ENCODE data around the gene SLC13A2. TPM values are rescaled to one million over a fixed set of nuclear protein-coding genes. Genes with fewer than 3 reads are reported as not detected.
A peak's percentile ranks its signal among the peaks of the same experiment; 100 is the strongest.

Gene SLC13A2
- total and polyA plus RNA-seq, 7 donors: 0.21 TPM; not detected in 6

DNA sequence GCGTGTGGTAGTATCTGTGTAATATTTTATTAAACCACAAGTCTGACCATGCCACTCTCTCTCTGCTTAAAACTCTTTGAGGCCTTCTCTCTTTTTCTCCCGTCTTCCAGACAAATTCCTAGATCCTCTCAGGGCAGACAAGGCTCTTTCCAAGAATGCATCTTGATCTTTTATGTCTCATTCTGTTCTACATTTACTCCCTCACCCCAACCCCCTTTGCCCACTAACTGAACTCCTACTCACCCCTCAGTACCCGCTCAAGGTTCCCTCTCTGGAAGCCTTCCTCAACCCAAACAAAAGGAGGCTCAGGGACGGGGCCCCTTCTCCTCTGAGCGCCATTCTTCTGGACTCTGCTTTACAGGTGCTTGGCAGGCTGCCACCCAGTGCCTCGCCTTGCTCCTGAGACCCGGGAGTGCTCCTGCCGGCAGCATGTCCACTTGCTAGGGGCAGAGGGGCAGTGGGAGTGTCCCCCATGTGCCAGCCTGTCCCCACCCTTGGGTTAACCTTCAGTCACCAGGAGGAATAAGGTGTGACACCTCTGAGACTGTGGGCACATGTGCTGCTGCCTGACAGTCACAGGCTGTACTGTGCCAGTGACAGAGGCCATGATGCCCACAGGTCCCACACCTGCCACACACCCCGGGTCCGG is 9.2 kb downstream of the SLC13A2 start:
- TF ChIP-seq, protein P1, sequence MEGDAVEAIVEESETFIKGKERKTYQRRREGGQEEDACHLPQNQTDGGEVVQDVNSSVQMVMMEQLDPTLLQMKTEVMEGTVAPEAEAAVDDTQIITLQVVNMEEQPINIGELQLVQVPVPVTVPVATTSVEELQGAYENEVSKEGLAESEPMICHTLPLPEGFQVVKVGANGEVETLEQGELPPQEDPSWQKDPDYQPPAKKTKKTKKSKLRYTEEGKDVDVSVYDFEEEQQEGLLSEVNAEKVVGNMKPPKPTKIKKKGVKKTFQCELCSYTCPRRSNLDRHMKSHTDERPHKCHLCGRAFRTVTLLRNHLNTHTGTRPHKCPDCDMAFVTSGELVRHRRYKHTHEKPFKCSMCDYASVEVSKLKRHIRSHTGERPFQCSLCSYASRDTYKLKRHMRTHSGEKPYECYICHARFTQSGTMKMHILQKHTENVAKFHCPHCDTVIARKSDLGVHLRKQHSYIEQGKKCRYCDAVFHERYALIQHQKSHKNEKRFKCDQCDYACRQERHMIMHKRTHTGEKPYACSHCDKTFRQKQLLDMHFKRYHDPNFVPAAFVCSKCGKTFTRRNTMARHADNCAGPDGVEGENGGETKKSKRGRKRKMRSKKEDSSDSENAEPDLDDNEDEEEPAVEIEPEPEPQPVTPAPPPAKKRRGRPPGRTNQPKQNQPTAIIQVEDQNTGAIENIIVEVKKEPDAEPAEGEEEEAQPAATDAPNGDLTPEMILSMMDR (IDR thresholded peaks at IDR 0.05): no peak
- no peaks in the 10 kb centered on the region for H3K9me3 ChIP-seq
- H3K27ac ChIP-seq: no peak overlapping the region
- H3K36me3 ChIP-seq (ENCODE audit: insufficient read depth in 1 of 2, low read depth in 1 of 2): no peaks in the 10 kb centered on the region
- ATAC-seq (no peak), DNase-seq (no peak)
- no peaks in the 10 kb centered on the region for H3K4me1 ChIP-seq
- H3K27me3 ChIP-seq (ENCODE audit: insufficient read depth in 3 of 3, low read length in 2 of 3): peaks cover 0 to 7% (median 5%) of the 10 kb centered on the region in 3 donors
- H3K4me3 ChIP-seq: no peak overlapping the region
- intact Hi-C loops (cut with DNase I): loop anchor here in 1 of 2 donors (10.0 kb wide), 1 partner anchor 58 kb away; no protein-coding TSS in a partner anchor
- 66 to 67% (median 66%) methylated on average over 10 of the region's 10 CpGs for WGBS, 3 donors

DNA sequence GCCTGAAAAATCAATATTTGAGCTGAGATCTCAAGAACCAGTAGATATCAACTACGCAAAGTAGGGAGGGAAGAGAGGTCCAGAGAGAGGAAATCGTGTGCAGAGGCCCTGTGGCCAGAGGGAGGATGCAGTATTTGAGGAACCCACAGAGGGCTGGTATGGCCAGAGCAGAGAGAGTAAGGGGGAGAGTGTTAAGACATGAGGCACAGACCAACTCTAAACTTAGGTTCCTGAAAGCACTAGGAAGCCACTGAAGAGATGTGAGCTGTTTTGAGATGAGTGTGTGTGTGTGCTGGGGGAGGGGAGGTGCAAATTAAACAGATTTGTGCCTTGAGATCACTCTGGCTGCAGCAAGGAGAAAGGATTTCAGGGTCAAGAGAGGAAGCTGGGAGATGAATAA is 10.9 kb downstream of the SLC13A2 start:
- no peaks in the 10 kb centered on the region for H3K9me3 ChIP-seq
- H3K4me3 ChIP-seq: no peak overlapping the region
- WGBS, 3 donors: 58 to 63% (median 59%) methylated on average over 2 of the region's 2 CpGs
- DNase-seq (no peak), ATAC-seq (no peak)
- H3K27ac ChIP-seq: no peak overlapping the region
- TF ChIP-seq, protein P1 (IDR thresholded peaks at IDR 0.05): no peak
- no peaks in the 10 kb centered on the region for H3K36me3 ChIP-seq (ENCODE audit: insufficient read depth in 1 of 2, low read depth in 1 of 2)
- intact Hi-C loops (cut with DNase I): loop anchor here in 1 of 2 donors (10.0 kb wide), 1 partner anchor 59 kb away; no protein-coding TSS in a partner anchor
- peaks cover 0 to 7% (median 5%) of the 10 kb centered on the region in 3 donors for H3K27me3 ChIP-seq (ENCODE audit: insufficient read depth in 3 of 3, low read length in 2 of 3)
- no peaks in the 10 kb centered on the region for H3K4me1 ChIP-seq

DNA sequence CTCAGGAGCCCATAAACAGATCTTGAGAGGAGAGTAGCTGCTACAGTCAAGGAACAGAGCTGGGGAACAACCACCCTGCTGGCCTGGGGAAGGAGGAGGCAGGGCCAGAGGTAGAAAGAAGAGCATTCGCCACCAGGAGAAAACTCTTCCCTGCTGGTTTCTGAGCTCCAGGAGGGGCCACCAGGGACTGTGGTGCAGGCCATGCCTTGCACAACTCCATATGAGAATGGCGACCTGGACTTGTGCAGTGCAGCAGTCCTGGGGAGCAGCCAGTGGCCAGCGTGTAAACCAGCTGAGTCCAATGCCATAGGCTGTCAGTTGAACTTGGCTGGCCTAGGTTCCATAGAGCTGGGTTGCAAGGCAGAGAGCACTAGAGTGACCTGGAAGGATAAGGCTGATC is 11.6 kb downstream of the SLC13A2 start:
- H3K27ac ChIP-seq: no peak overlapping the region
- no peaks in the 10 kb centered on the region for H3K36me3 ChIP-seq (ENCODE audit: insufficient read depth in 1 of 2, low read depth in 1 of 2)
- TF ChIP-seq, protein P1 (IDR thresholded peaks at IDR 0.05): no peak
- intact Hi-C loops (cut with DNase I): loop anchor here in 1 of 2 donors (10.0 kb wide), 1 partner anchor 60 kb away; no protein-coding TSS in a partner anchor
- no peak for DNase-seq
- peaks cover 0 to 7% (median 5%) of the 10 kb centered on the region in 3 donors for H3K27me3 ChIP-seq (ENCODE audit: insufficient read depth in 3 of 3, low read length in 2 of 3)
- WGBS, 3 donors: 67 to 80% (median 74%) methylated on average over 3 of the region's 3 CpGs
- no peak for ATAC-seq
- H3K9me3 ChIP-seq: no peaks in the 10 kb centered on the region
- H3K4me1 ChIP-seq: no peaks in the 10 kb centered on the region
- no peak overlapping the region for H3K4me3 ChIP-seq

DNA sequence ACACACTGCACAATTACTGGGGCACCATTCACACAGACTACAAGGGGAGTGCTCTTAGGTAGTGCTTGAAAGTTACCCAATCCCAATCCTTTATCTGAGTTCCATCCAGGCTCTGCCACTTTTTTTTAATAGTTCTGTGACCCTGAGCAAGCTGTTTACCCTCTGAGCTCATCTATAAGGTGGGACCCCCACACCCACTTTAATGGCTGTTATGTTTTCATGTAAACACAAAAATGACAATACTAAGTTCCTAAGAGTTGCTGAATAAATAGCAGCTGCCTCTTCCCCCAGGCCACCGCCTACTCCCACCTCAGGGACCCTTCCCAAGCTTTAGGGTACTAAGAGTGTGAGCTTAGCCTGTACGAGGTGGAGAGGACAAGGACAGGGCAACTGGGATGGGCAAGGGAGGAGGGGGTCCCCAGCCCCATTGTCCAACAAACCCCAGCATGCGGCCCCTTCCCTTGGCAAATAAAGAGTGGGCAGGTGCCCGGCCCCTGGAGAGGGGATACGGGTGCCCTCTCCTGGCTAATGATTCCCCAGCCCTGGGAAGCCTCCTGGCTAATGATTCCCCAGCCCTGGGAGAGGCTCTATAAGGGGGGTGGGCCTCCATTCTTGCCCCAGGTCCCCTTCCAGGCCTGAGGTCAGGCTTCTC is 14.6 kb downstream of the SLC13A2 start:
- TF ChIP-seq, protein P1 (IDR thresholded peaks at IDR 0.05): no peak
- WGBS, 3 donors: 60 to 64% (median 61%) methylated on average over 5 of the region's 5 CpGs
- peak in 1 of 2 donors; percentile 29 for DNase-seq
- Histone ChIP-seq H3K36me3 (ENCODE audit: insufficient read depth in 1 of 2, low read depth in 1 of 2) (no peaks in the 10 kb centered on the region), H3K4me1 (no peaks in the 10 kb centered on the region), H3K4me3 (no peak overlapping the region), H3K27ac (no peak overlapping the region), H3K9me3 (no peaks in the 10 kb centered on the region), H3K27me3 (ENCODE audit: insufficient read depth in 3 of 3, low read length in 2 of 3) (peaks cover 0 to 7% (median 5%) of the 10 kb centered on the region in 3 donors)
- ATAC-seq: no peak
- intact Hi-C loops (cut with DNase I): loop anchor here in 1 of 2 donors (10.0 kb wide), 1 partner anchor 63 kb away; no protein-coding TSS in a partner anchor
